Activated T-helper 1 cell treated with anti-CD3 and anti-CD28 coated beads, Interleukin-2, amount 50 U/mL, for 16 hours (primary cell): Measurements from ENCODE around the gene KDR.

Experiments
- DNase-seq, 2 donors: peaks; one replicate each; pipeline ENCODE4 v3.0.0-alpha.2; 2020; ENCODE audit warnings: low read depth in 1 of 2, low spot score in 1 of 2

Gene KDR

GRCh38 chr4:55031158-55031557 lies 94.2 kb downstream of the KDR start:
- DNase-seq: no peak

GRCh38 chr4:55030589-55030988 lies 94.8 kb downstream of the KDR start:
- DNase-seq: no peak

- no peak for DNase-seq
Measured at GRCh38 chr4:55029821-55030503, 95.4 kb downstream of the KDR start.

- DNase-seq: no peak
Measured at GRCh38 chr4:55029321-55029720, 96.1 kb downstream of the KDR start.
